ENCODE data around the gene ELMO1. TPM values are rescaled to one million over a fixed set of nuclear protein-coding genes. Genes with fewer than 3 reads are reported as not detected.

The ELMO1 gene
- total RNA-seq, 4 donors from 2014 or later, result 11.5 to 19.9 (median 17.4) TPM

- H3K4me3 ChIP-seq (ENCODE audit: low read depth, poor library complexity, severe bottlenecking), result no peak overlapping the region
- WGBS, 2 donors, result 92 to 97% methylated on average over 1 of the region's 1 CpG
- TF ChIP-seq POLR2A (IDR thresholded peaks at IDR 0.05), result no peak
- TF ChIP-seq CTCF (IDR thresholded peaks at IDR 0.05), result no peak
- DNase-seq (ENCODE audit: low spot score in 2 of 2), result no peak
- intact Hi-C loops (cut with DNase I; ENCODE audit: low total_unique reads), result no loop called here
These were observed 528.2 kb downstream of the ELMO1 start for GRCh38 chr7:36920433-36920832.

GRCh38 chr7:36919738-36920137 lies 528.9 kb downstream of the ELMO1 start:
- intact Hi-C loops (cut with DNase I; ENCODE audit: low total_unique reads), result no loop called here
- DNase-seq (ENCODE audit: low spot score in 2 of 2), result no peak
- H3K4me3 ChIP-seq (ENCODE audit: low read depth, poor library complexity, severe bottlenecking), result no peak overlapping the region
- WGBS, 2 donors, result 72 to 78% methylated on average over 4 of the region's 4 CpGs
- TF ChIP-seq CTCF (IDR thresholded peaks at IDR 0.05) (no peak), POLR2A (IDR thresholded peaks at IDR 0.05) (no peak)

GRCh38 chr7:36918591-36918990 lies 530.1 kb downstream of the ELMO1 start:
- H3K4me3 ChIP-seq (ENCODE audit: low read depth, poor library complexity, severe bottlenecking), result no peak overlapping the region
- TF ChIP-seq CTCF (IDR thresholded peaks at IDR 0.05) (no peak), POLR2A (IDR thresholded peaks at IDR 0.05) (no peak)
- intact Hi-C loops (cut with DNase I; ENCODE audit: low total_unique reads), result no loop called here
- 98 to 99% methylated on average over 2 of the region's 2 CpGs for WGBS, 2 donors
- DNase-seq (ENCODE audit: low spot score in 2 of 2), result no peak

GRCh38 chr7:36916619-36917018 lies 532.0 kb downstream of the ELMO1 start:
- no peak for DNase-seq (ENCODE audit: low spot score in 2 of 2)
- TF ChIP-seq CTCF (IDR thresholded peaks at IDR 0.05), result no peak
- TF ChIP-seq POLR2A (IDR thresholded peaks at IDR 0.05), result no peak
- intact Hi-C loops (cut with DNase I; ENCODE audit: low total_unique reads), result no loop called here
- no peak overlapping the region for H3K4me3 ChIP-seq (ENCODE audit: low read depth, poor library complexity, severe bottlenecking)

- TF ChIP-seq CTCF (IDR thresholded peaks at IDR 0.05) (no peak), POLR2A (IDR thresholded peaks at IDR 0.05) (no peak)
- intact Hi-C loops (cut with DNase I; ENCODE audit: low total_unique reads), result no loop called here
- no peak for DNase-seq (ENCODE audit: low spot score in 2 of 2)
- no peak overlapping the region for H3K4me3 ChIP-seq (ENCODE audit: low read depth, poor library complexity, severe bottlenecking)
- 72 to 83% methylated on average over 3 of the region's 3 CpGs for WGBS, 2 donors
These were observed 532.5 kb downstream of the ELMO1 start for GRCh38 chr7:36916116-36916515.

GRCh38 chr7:36911788-36912187 lies 536.9 kb downstream of the ELMO1 start:
- no peak for DNase-seq (ENCODE audit: low spot score in 2 of 2)
- 83 to 89% methylated on average over 5 of the region's 5 CpGs for WGBS, 2 donors
- intact Hi-C loops (cut with DNase I; ENCODE audit: low total_unique reads), result no loop called here
- H3K4me3 ChIP-seq (ENCODE audit: low read depth, poor library complexity, severe bottlenecking), result no peak overlapping the region
- no peak for TF ChIP-seq POLR2A (IDR thresholded peaks at IDR 0.05)
- TF ChIP-seq CTCF (IDR thresholded peaks at IDR 0.05), result no peak

All from lower leg skin (tissue), 4 donors.